Stimulated activated CD8-positive, alpha-beta memory T cell treated with anti-CD3 and anti-CD28 coated beads, Interleukin-7, amount 100 ng/mL, for 48 hours (primary cell): Measurements from ENCODE around the gene GLRA3.
"Not testable (repeated sequence)": the region's sequence is repeated elsewhere in the genome, so short reads cannot be mapped to it uniquely, and the experiment has no call there.

Experiments
- DNase-seq, 2 donors: peaks; one replicate each; pipeline ENCODE4 v3.0.0-alpha.2; 2020; ENCODE audit warnings: low read depth in 1 of 2; ENCODE audit errors: extremely low read depth in 1 of 2

GLRA3 gene

GRCh38 chr4:174716986-174717770 is 111.9 kb downstream of the GLRA3 start:
- DNase-seq: no peak

GRCh38 chr4:174714393-174715211 is 114.4 kb downstream of the GLRA3 start:
- no peak for DNase-seq

- DNase-seq: no peak
Measured at GRCh38 chr4:174713821-174714220, 115.2 kb downstream of the GLRA3 start.

- DNase-seq: no peak
Measured at GRCh38 chr4:174713181-174713580, 115.9 kb downstream of the GLRA3 start.

DNA sequence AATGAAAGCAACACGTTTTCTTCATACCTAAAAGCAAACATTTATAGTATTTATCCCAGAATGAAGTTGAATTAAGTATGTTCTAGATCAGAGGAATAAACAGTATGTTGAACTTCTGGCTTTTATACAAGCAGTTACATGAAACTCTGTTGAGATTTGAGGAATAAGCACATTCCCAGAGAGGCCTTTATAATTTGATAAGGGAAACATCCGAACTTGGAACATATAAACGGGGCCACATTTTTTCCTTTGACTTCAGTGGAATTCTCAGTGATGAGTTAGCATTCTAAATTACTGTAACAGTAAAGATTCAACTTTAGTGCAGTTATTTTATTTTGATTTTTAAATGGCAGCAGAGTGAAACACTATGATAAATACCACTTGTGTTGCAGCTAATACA is 119.5 kb downstream of the GLRA3 start:
- no peak for DNase-seq

- DNase-seq: no peak
Measured at GRCh38 chr4:174708381-174708780, 120.7 kb downstream of the GLRA3 start.

DNA sequence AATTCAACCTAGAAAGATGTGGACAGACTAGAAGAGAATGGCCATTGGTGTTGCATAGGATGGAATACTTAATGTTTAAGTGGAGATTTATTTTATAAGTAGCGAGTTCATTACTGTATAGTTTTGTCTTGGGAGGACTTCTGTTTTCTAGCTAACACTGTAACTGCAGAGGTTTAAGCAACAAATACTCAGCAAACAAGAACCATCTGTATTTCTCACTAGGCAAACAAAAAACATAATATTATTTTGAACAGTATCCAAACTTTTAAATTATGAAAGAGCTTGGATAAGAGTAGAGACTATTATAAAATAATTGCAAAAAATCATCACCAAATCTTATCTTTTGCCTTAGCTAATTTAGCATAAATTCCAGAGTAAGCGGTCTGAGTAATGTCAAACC is 121.1 kb downstream of the GLRA3 start:
- no peak for DNase-seq

DNA sequence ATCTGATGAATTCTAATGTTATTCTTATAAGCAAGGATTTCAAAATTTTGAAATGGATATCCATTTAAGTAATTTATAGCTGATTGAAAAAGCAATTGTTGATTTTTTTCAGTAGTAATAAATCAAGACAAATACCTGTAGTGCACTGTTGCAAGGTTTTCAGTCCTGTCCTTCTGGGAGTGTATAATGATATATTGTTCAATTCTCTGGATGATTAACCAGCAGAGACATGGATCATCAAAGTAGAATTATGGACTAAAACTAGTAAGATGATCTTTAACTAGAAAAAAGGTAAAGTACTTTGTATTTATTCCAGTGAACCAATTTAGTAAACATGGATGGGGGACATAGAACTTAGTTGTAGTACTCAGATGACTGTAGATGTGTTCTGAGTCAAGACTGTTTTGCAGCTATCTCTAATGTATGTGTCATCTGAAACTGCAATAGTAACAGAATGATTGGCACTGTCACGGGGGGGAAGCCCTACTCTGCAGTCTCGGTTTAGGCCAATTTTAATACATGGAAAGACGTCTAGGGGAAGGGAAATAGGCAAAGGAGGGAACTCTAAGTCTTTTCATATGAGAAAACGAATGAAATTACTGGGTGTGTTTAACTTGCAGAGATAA is 121.9 kb downstream of the GLRA3 start:
- no peak for DNase-seq

- DNase-seq: no peak
Measured at GRCh38 chr4:174702979-174703478, 126.0 kb downstream of the GLRA3 start.

DNA sequence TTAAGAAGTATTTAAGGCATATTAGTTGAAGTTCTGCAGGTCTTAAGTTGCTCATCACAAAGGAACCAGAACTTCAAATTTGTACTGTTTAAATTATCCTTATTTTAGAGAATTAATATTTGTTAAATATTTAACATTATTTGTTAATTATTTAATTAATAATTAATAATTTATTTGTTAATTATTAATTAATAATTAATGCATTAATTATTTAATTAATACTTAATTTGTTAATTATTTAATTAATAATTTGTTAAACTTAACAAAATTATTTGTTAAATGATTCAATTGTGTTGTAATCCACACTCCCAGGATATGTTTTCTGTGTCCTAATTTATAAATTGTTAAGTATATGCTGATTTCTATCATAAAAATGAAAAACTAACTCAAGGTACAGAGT is 129.4 kb downstream of the GLRA3 start:
- DNase-seq: no peak

DNA sequence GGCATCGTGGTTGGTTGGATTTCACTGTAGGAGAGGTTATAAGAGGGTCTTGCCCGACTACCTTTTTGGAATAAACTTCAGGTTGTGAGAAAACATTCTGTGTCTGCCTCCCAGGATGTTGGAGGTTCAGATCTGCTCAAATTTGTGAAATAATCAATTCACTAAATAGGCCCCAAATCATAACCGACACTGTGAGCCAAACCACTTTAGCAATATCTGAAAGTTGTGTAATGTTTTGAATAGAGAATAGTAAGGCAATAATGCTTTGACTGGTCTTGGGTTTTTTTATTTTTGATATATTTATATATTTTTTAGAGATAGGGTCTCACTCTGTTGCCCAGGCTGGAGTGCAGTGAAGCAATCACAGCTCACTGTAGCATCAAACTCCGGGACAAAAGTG is 131.2 kb downstream of the GLRA3 start:
- DNase-seq: no peak

- DNase-seq: no peak
Measured at GRCh38 chr4:174697202-174697601, 131.8 kb downstream of the GLRA3 start.

DNA sequence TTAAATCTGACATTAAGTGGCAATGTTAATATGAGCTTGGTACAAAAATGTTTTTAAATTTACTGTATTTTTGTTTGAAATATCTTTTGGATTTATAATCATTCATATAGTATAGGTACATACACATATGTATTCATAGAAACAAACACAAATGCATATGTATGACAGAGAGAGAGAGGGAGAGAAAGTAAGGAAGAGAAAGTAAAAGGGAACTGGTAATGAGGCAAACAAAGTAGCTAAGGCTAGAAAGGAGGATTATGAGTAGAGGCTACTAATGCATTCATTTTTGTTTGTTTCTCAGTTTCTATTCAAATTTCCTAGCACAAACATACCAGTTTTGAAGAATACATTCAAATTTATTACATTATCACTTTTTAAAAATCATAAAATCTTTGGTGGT is 132.4 kb downstream of the GLRA3 start:
- DNase-seq: no peak

DNA sequence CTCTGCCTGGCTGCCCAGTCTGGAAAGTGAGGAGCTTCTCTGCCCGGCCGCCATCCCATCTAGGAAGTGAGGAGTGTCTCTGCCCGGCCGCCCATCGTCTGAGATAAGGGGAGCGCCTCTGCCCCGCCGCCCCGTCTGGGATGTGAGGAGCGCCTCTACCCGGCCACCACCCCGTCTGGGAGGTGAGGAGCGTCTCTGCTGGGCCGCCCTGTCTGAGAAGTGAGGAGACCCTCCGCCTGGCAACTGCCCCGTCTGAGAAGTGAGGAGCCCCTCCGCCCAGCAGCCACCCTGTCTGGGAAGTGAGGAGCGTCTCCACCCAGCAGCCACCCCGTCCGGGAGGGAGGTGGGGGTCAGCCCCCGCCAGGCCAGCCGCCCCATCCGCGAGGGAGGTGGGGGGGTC is 137.2 kb downstream of the GLRA3 start:
- DNase-seq: not testable (repeated sequence)

GRCh38 chr4:174690665-174691064 is 138.4 kb downstream of the GLRA3 start:
- DNase-seq: no peak

GRCh38 chr4:174689618-174690017 is 139.4 kb downstream of the GLRA3 start:
- DNase-seq: no peak

DNA sequence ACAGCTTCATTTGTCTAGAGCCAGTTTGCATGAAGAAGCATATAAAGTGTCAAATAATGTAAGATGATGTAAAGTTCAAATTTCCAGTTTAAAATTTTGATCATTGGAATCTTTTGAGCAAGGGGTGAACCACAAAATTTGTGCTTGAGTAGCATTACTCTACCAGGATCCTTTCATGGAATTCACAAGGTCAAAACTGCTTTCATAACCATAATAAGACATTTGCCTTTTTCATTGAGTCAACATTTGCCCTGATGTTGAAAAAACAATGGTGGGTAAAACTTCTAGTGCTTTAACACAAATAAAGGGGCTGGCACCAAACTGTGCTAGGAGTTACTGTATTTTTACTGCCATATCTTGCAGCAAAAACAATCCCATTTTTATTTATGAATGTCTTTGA is 142.2 kb downstream of the GLRA3 start:
- DNase-seq: no peak

GRCh38 chr4:174681723-174682300 is 147.2 kb downstream of the GLRA3 start:
- DNase-seq: peak in 1 of 2 donors; percentile 0

- no peak for DNase-seq
Measured at GRCh38 chr4:174674305-174674840, 154.7 kb downstream of the GLRA3 start.

- DNase-seq: no peak
Measured at GRCh38 chr4:174673865-174674264, 155.2 kb downstream of the GLRA3 start.

DNA sequence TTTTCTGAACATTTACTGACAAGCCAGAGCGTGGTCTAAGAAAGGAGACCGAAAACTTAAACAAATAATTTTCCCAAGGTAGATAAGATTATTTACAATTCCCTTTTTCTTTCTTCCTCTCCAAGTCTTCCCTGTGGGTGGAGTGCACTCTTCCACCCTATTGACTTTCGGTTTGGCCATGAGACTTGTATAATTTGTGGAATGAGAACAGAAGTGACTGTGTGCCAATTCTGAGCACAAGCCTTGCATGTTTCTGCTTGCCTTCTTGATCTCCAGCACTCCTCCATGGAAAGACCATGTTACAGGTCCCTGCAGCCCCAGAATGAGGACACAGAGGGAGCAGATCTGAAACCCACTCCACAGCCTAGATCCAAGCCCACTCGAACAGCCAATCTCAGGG is 156.8 kb downstream of the GLRA3 start:
- no peak for DNase-seq
